ENCODE results near the gene CACNG3. TPM values are rescaled to one million over a fixed set of nuclear protein-coding genes. Genes with fewer than 3 reads are reported as not detected.

CACNG3 gene
- total RNA-seq, 1 donor from 2014 or later, result not detected

DNA sequence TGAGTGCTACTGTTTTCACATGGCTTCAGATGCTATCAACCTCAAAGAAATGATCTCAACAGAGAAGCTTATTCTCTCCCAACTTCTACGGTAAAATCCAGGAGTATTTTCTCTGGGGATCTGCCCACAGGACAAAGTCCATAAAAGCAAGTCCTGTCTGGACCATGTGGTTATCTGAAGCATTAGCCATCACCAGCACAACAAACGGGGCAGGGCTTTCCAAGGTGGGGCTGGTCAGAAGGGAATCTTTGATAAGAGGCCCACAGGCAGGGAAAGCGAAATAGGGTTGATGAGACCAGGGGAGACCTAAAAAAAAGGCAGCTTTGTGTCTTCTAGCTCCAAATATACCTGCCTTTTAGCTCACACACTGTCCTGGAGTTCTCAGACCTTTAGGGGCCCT, 38.7 kb upstream of the CACNG3 start:
- no peak for DNase-seq (ENCODE audit: extremely low spot score, unreplicated experiment)
- no peaks in the 10 kb centered on the region for H3K27me3 Mint-ChIP-seq (ENCODE audit: unreplicated experiment)
- no peaks in the 10 kb centered on the region for H3K9me3 Mint-ChIP-seq (ENCODE audit: unreplicated experiment)
- no peaks in the 10 kb centered on the region for H3K4me1 Mint-ChIP-seq (ENCODE audit: unreplicated experiment)
- no peaks in the 10 kb centered on the region for H3K36me3 Mint-ChIP-seq (ENCODE audit: unreplicated experiment)
- TF ChIP-seq, protein P1, sequence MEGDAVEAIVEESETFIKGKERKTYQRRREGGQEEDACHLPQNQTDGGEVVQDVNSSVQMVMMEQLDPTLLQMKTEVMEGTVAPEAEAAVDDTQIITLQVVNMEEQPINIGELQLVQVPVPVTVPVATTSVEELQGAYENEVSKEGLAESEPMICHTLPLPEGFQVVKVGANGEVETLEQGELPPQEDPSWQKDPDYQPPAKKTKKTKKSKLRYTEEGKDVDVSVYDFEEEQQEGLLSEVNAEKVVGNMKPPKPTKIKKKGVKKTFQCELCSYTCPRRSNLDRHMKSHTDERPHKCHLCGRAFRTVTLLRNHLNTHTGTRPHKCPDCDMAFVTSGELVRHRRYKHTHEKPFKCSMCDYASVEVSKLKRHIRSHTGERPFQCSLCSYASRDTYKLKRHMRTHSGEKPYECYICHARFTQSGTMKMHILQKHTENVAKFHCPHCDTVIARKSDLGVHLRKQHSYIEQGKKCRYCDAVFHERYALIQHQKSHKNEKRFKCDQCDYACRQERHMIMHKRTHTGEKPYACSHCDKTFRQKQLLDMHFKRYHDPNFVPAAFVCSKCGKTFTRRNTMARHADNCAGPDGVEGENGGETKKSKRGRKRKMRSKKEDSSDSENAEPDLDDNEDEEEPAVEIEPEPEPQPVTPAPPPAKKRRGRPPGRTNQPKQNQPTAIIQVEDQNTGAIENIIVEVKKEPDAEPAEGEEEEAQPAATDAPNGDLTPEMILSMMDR (IDR thresholded peaks at IDR 0.05), result no peak
- no peak overlapping the region for H3K27ac Mint-ChIP-seq (ENCODE audit: unreplicated experiment)
- H3K4me3 Mint-ChIP-seq (ENCODE audit: unreplicated experiment), result no peak overlapping the region

DNA sequence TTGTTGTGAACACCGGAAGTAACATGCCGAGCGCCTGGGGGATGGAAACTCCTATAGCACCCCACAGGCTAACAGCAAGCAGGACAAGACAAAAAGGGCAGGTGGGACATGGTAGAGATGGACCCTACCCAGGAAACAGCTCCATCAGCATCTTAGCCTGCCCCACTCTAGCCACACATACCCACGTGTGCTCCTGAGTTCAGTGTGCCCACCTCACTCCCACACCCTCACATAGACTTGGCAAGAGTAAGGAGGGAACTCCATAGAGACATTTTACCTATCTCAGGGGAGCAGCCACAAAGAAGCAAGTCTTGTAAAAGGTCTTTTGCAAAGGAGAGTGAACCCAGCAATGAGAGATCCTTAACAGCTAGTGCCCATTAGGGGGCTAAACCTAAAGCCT, 37.8 kb upstream of the CACNG3 start:
- H3K4me1 Mint-ChIP-seq (ENCODE audit: unreplicated experiment), result no peaks in the 10 kb centered on the region
- H3K4me3 Mint-ChIP-seq (ENCODE audit: unreplicated experiment), result no peak overlapping the region
- H3K27ac Mint-ChIP-seq (ENCODE audit: unreplicated experiment), result no peak overlapping the region
- H3K27me3 Mint-ChIP-seq (ENCODE audit: unreplicated experiment), result no peaks in the 10 kb centered on the region
- DNase-seq (ENCODE audit: extremely low spot score, unreplicated experiment), result no peak
- TF ChIP-seq, protein P1 (IDR thresholded peaks at IDR 0.05), result no peak
- H3K9me3 Mint-ChIP-seq (ENCODE audit: unreplicated experiment), result no peaks in the 10 kb centered on the region
- no peaks in the 10 kb centered on the region for H3K36me3 Mint-ChIP-seq (ENCODE audit: unreplicated experiment)

DNA sequence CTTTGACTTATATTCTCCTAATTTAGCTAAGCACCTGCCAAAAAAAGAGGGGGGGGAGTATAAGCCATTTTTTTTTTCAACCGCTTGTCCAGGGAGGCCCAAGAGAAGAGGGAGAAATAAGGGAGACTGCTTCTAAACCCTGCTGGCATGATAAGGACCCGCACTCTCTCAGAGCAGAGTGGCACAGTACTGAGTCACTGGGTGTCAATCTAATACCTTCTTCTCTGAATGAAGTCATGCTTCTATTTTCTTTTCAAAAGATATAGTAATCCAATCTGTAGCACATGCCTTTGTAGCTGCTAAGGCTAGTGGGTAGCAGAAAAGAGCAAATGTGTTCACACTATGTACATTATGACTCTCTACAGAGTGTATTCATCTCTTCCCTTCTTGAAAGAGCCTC, 34.9 kb upstream of the CACNG3 start:
- no peaks in the 10 kb centered on the region for H3K27me3 Mint-ChIP-seq (ENCODE audit: unreplicated experiment)
- no peak overlapping the region for H3K27ac Mint-ChIP-seq (ENCODE audit: unreplicated experiment)
- H3K4me1 Mint-ChIP-seq (ENCODE audit: unreplicated experiment), result no peaks in the 10 kb centered on the region
- H3K9me3 Mint-ChIP-seq (ENCODE audit: unreplicated experiment), result no peaks in the 10 kb centered on the region
- H3K36me3 Mint-ChIP-seq (ENCODE audit: unreplicated experiment), result no peaks in the 10 kb centered on the region
- DNase-seq (ENCODE audit: extremely low spot score, unreplicated experiment), result no peak
- TF ChIP-seq, protein P1 (IDR thresholded peaks at IDR 0.05), result no peak
- H3K4me3 Mint-ChIP-seq (ENCODE audit: unreplicated experiment), result no peak overlapping the region

DNA sequence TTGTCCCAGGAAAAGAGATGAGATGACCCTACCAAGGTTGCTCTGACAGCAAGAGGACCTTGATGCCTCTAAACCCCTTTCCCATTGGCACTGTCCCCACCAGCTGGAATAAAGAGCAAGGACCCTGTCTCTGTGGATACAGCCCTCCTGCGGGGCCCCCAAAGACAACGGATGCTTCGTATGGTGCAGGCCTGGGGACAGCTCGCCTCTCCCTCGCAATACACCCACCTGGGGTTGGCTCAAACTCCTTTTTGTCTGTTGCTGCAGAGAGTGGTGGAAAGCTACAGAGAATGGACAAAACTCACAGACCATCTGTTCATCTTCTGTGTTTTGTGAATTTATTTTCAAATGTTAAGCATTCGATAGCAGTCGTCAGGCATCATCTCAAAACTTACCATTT, 27.6 kb upstream of the CACNG3 start:
- TF ChIP-seq, protein P1 (IDR thresholded peaks at IDR 0.05), result no peak
- Mint-ChIP-seq H3K36me3 (ENCODE audit: unreplicated experiment) (no peaks in the 10 kb centered on the region), H3K4me3 (ENCODE audit: unreplicated experiment) (no peak overlapping the region), H3K4me1 (ENCODE audit: unreplicated experiment) (no peaks in the 10 kb centered on the region), H3K27ac (ENCODE audit: unreplicated experiment) (no peak overlapping the region), H3K9me3 (ENCODE audit: unreplicated experiment) (no peaks in the 10 kb centered on the region), H3K27me3 (ENCODE audit: unreplicated experiment) (no peaks in the 10 kb centered on the region)
- DNase-seq (ENCODE audit: extremely low spot score, unreplicated experiment), result no peak

DNA sequence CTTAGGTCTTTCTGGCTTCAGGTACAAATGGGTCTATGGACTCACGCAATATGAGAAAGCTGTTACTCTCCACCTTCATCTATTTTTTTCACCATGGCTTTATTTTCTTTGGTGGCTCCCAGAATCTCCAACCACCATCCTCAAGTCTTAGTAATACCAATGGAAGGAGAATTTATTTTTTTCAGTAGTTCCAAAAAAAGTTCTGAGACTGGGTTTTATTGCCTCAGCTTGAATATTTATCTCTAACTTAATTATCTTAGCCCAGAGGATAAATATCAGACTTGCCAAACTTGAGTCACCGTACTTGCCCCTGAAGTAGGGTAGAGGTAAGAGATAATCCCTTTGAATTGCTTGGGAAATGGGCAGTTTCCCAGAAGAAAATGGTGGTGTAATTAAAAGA, 23.2 kb upstream of the CACNG3 start:
- Mint-ChIP-seq H3K36me3 (ENCODE audit: unreplicated experiment) (no peaks in the 10 kb centered on the region), H3K27ac (ENCODE audit: unreplicated experiment) (no peak overlapping the region)
- TF ChIP-seq, protein P1 (IDR thresholded peaks at IDR 0.05), result no peak

More for the DNA sequence above, 23.2 kb upstream of the CACNG3 start:
- Mint-ChIP-seq H3K27me3 (ENCODE audit: unreplicated experiment) (no peaks in the 10 kb centered on the region), H3K4me3 (ENCODE audit: unreplicated experiment) (no peak overlapping the region), H3K4me1 (ENCODE audit: unreplicated experiment) (no peaks in the 10 kb centered on the region), H3K9me3 (ENCODE audit: unreplicated experiment) (peaks cover 10% of the 10 kb centered on the region)
- no peak for DNase-seq (ENCODE audit: extremely low spot score, unreplicated experiment)

Measured in osteocyte (in vitro differentiated cells).